HCT116 (cell line): ENCODE measurements around the gene ATP6AP1. TPM values are rescaled to one million over a fixed set of nuclear protein-coding genes. Genes with fewer than 3 reads are reported as not detected.

Experiments used
- ATAC-seq: fragments of 200-7000 bp; cut with Tn5 transposase; 2 replicates; pipeline ENCODE4 v1.9.1; 2020; ENCODE audit warnings: mild to moderate bottlenecking, moderate library complexity
- BruUV-seq: library from RNA; stranded (reverse); fragments of 400-500 nt; replicated peaks from 2 replicates; lab custom pipeline; 2021; lab: Mats Ljungman, UMichigan
- CTCF ChIA-PET: fragments of 300-600 bp; sonication (Branson Sonifier 250); formaldehyde crosslinking; loops from one replicate; lab custom pipeline; 2021; ENCODE audit warnings: antibody characterized with exemption; lab: Charles Lee
- POLR2A ChIA-PET: fragments of 300-600, 350-600 bp; sonication (Branson Sonifier 250); formaldehyde crosslinking; loops from one replicate; lab custom pipeline; 2021; ENCODE audit warnings: antibody characterized with exemption; lab: Charles Lee
- RAD21 ChIA-PET, 2 experiments: fragments of 300-600 bp; sonication (Branson Sonifier 250); formaldehyde crosslinking; loops; one replicate each; lab custom pipeline; 2023; ENCODE audit warnings: low total read pairs in 2 of 2; ENCODE audit not compliant: uncharacterized antibody in 2 of 2, unreplicated experiment in 2 of 2, low non-redundant PET in 1 of 2; lab: Charles Lee
- DNase-seq: peaks from one replicate; pipeline ENCODE4 v3.0.0-alpha.2; 2010; ENCODE audit warnings: low read depth, low spot score
- H2AFZ ChIP-seq: fragments of 200-600 bp; shearing (Covaris generic), sonication (generic); 2 replicates; pipeline ENCODE4 v1.6.1; 2017; ENCODE audit warnings: low read depth, mixed run types, mixed read lengths, antibody characterized with exemption, low read length; ENCODE audit not compliant: poor library complexity, severe bottlenecking
- H3K27ac ChIP-seq: 2 replicates; pipeline ENCODE4 v1.5.1; 2012; ENCODE audit warnings: low read depth, low read length
- H3K27me3 ChIP-seq: fragments of 200-600 bp; sonication (generic); 2 replicates; pipeline ENCODE4 v1.6.1; 2016; ENCODE audit warnings: mixed run types, low read length, mixed read lengths; ENCODE audit not compliant: insufficient read depth
- H3K36me3 ChIP-seq, 2 experiments: fragments of 200-500 bp in 1 of 2; fragments of 200-600 bp in 1 of 2; sonication (Bioruptor generic) in 1 of 2; sonication (generic) in 1 of 2; 2 replicates each; pipeline versions ENCODE4 v1.5.1 to v1.6.1; 2014 to 2016; ENCODE audit warnings: low read length in 2 of 2, inconsistent platforms in 1 of 2, mixed read lengths in 1 of 2, mixed run types in 1 of 2; ENCODE audit not compliant: insufficient read depth in 2 of 2, control insufficient read depth in 1 of 2
- H3K4me1 ChIP-seq, 2 experiments: fragments of 200-600 bp in 1 of 2; sonication (generic) in 1 of 2; 2 replicates each; pipeline versions ENCODE4 v1.5.1 to v1.6.1; 2012 to 2017; ENCODE audit warnings: low read length in 2 of 2, inconsistent platforms in 1 of 2, mild to moderate bottlenecking in 1 of 2, mixed read lengths in 1 of 2, mixed run types in 1 of 2, moderate library complexity in 1 of 2; ENCODE audit not compliant: insufficient read depth in 2 of 2, control insufficient read depth in 1 of 2
- H3K4me2 ChIP-seq: fragments of 200-600 bp; sonication (generic); 2 replicates; pipeline ENCODE4 v1.6.1; 2017; ENCODE audit warnings: mixed run types, low read length, mixed read lengths
- H3K4me3 ChIP-seq, 2 experiments: fragments of 200-600 bp in 1 of 2; sonication (generic) in 1 of 2; replicated peaks in 1 of 2; 2 replicates each; pipeline ENCODE4 v1.5.1; 2011 to 2016; ENCODE audit warnings: low read length in 2 of 2, control low read depth in 1 of 2, low read depth in 1 of 2, mild to moderate bottlenecking in 1 of 2, mixed read lengths in 1 of 2, mixed run types in 1 of 2
- H3K79me2 ChIP-seq: fragments of 200-600 bp; sonication (generic); 2 replicates; pipeline ENCODE4 v1.6.1; 2017; ENCODE audit warnings: mild to moderate bottlenecking, mixed run types, low read length, moderate library complexity, mixed read lengths; ENCODE audit not compliant: insufficient read depth
- H3K9ac ChIP-seq: fragments of 200-600 bp; sonication (generic); 2 replicates; pipeline ENCODE4 v1.6.1; 2016; ENCODE audit warnings: low read length, mixed read lengths
- H3K9me2 ChIP-seq: fragments of 200-600 bp; sonication (generic), shearing (Covaris generic); 2 replicates; pipeline ENCODE4 v1.6.1; 2017; ENCODE audit warnings: mixed run types, mild to moderate bottlenecking, moderate library complexity; ENCODE audit not compliant: insufficient read depth
- H3K9me3 ChIP-seq, 2 experiments: fragments of 200-500 bp in 1 of 2; fragments of 200-600 bp in 1 of 2; sonication (Bioruptor generic) in 1 of 2; sonication (generic) in 1 of 2; 2 replicates each; pipeline ENCODE4 v1.6.1; 2014 to 2017; ENCODE audit warnings: low read length in 2 of 2, mixed read lengths in 2 of 2, inconsistent platforms in 1 of 2, low read depth in 1 of 2, mild to moderate bottlenecking in 1 of 2, mixed run types in 1 of 2, moderate library complexity in 1 of 2; ENCODE audit not compliant: control insufficient read depth in 1 of 2, insufficient read depth in 1 of 2
- H4K20me1 ChIP-seq: fragments of 200-600 bp; sonication (generic), shearing (Covaris generic); 2 replicates; pipeline ENCODE4 v1.6.1; 2017; ENCODE audit warnings: mixed run types, mild to moderate bottlenecking, moderate library complexity; ENCODE audit not compliant: insufficient read depth
- CEBPB ChIP-seq: IDR thresholded peaks from 2 replicates; pipeline ENCODE4 v1.6.1; 2012; ENCODE audit warnings: low read depth
- EGR1 ChIP-seq: IDR thresholded peaks from 2 replicates; pipeline ENCODE4 v1.6.1; 2012; ENCODE audit warnings: low read depth
- EZH2 ChIP-seq: fragments of 200-600 bp; sonication (generic); IDR thresholded peaks from 2 replicates; pipeline ENCODE4 v1.6.1; 2017; ENCODE audit warnings: antibody characterized with exemption, mixed run types
- EZH2phosphoT487 ChIP-seq: fragments of 200-600 bp; IDR thresholded peaks from 2 replicates; pipeline ENCODE4 v1.6.1; 2018; ENCODE audit warnings: antibody characterized with exemption, borderline replicate concordance
- FOSL1 ChIP-seq: IDR thresholded peaks from 2 replicates; pipeline ENCODE4 v1.6.1; 2012; ENCODE audit warnings: low read depth
- POLR2AphosphoS5 ChIP-seq: IDR thresholded peaks from 2 replicates; pipeline ENCODE4 v1.6.1; 2011; ENCODE audit warnings: mild to moderate bottlenecking, low read depth, low read length, moderate library complexity
- SIN3A ChIP-seq: IDR thresholded peaks from 2 replicates; pipeline ENCODE4 v1.6.1; 2012; ENCODE audit warnings: low read depth
- SRF ChIP-seq: IDR thresholded peaks from 2 replicates; pipeline ENCODE4 v1.6.1; 2012; ENCODE audit warnings: low read depth
- YY1 ChIP-seq: IDR thresholded peaks from 2 replicates; pipeline ENCODE4 v1.6.1; 2011; ENCODE audit warnings: low read length, low read depth, moderate library complexity, mild to moderate bottlenecking; ENCODE audit not compliant: insufficient replicate concordance; ENCODE audit errors: extremely low read depth
- ZNF274 ChIP-seq: fragments of 200-500 bp; sonication (Bioruptor generic); IDR thresholded peaks from 2 replicates; pipeline ENCODE4 v1.6.1; 2014; ENCODE audit warnings: mild to moderate bottlenecking, low read depth, low read length, inconsistent platforms
- intact Hi-C: fragments of 100-400 bp; cut with micrococcal nuclease; formaldehyde crosslinking; loops from 2 replicates; pipeline ENCODE4 v1.10.0; 2022
- total RNA-seq: library from RNA; stranded (reverse); gene quantifications from one replicate; pipeline ENCODE4 v1.2.1, GENCODE V29; 2021; ENCODE audit not compliant: unreplicated experiment
- TF ChIP-seq, protein P1 (sequence below): IDR thresholded peaks from 2 replicates; pipeline ENCODE4 v1.6.1; 2012
- TF ChIP-seq, protein P2 (sequence below), 3 experiments: fragments of 200-600 bp in 1 of 3; sonication (generic) in 1 of 3; IDR thresholded peaks in 2 of 3; conservative IDR thresholded peaks in 1 of 3; 2 replicates each; pipeline ENCODE4 v1.5.1; 2012 to 2017; ENCODE audit warnings: low read depth in 2 of 3, low read length in 2 of 3, antibody characterized with exemption in 1 of 3, borderline replicate concordance in 1 of 3, control low read depth in 1 of 3, mild to moderate bottlenecking in 1 of 3, mixed read lengths in 1 of 3, mixed run types in 1 of 3, moderate library complexity in 1 of 3; ENCODE audit not compliant: insufficient read depth in 1 of 3
- TF ChIP-seq, protein P3 (sequence below): IDR thresholded peaks from 2 replicates; pipeline ENCODE4 v1.6.1; 2011; ENCODE audit warnings: mild to moderate bottlenecking, low read length, moderate library complexity; ENCODE audit not compliant: insufficient replicate concordance; ENCODE audit errors: extremely low read depth
- TF ChIP-seq, protein P4 (sequence below): IDR thresholded peaks from 2 replicates; pipeline ENCODE4 v1.6.1; 2012

ATP6AP1 gene
- total RNA-seq, 1 experiment from 2014 or later, result 53.4 TPM

DNA sequence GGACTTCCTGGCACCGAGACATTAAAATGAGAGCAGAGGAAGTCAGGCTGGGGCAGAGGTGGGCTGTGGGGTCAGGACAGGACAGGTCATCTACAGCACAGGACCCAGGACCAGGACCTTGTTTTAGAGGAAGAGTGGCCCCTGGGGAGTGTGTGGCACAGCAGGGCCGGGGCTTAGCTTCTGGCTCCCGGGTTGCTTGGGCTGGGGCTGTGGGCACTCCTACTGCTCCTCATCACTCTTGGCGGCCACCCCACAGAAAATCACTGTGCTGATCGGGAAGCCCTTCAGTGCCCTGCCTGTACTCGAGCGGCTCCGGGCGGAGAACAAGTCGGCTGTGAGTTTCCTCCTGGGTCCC lies 8.1 kb upstream of the ATP6AP1 start:
- CTCF ChIA-PET, result no interaction called here

More for the DNA sequence above, 8.1 kb upstream of the ATP6AP1 start:
- TF ChIP-seq, protein P1, sequence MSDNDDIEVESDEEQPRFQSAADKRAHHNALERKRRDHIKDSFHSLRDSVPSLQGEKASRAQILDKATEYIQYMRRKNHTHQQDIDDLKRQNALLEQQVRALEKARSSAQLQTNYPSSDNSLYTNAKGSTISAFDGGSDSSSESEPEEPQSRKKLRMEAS, result no peak
- TF ChIP-seq, protein P2, sequence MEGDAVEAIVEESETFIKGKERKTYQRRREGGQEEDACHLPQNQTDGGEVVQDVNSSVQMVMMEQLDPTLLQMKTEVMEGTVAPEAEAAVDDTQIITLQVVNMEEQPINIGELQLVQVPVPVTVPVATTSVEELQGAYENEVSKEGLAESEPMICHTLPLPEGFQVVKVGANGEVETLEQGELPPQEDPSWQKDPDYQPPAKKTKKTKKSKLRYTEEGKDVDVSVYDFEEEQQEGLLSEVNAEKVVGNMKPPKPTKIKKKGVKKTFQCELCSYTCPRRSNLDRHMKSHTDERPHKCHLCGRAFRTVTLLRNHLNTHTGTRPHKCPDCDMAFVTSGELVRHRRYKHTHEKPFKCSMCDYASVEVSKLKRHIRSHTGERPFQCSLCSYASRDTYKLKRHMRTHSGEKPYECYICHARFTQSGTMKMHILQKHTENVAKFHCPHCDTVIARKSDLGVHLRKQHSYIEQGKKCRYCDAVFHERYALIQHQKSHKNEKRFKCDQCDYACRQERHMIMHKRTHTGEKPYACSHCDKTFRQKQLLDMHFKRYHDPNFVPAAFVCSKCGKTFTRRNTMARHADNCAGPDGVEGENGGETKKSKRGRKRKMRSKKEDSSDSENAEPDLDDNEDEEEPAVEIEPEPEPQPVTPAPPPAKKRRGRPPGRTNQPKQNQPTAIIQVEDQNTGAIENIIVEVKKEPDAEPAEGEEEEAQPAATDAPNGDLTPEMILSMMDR (IDR thresholded peaks at IDR 0.05 in 2 of 3, conservative IDR thresholded peaks at IDR 0.05 in 1 of 3; ENCODE audit: borderline replicate concordance in 1 of 3, insufficient read depth in 1 of 3, low read depth in 2 of 3, low read length in 2 of 3), result no peak
- TF ChIP-seq ZNF274 (no peak), EGR1 (no peak), EZH2phosphoT487 (no peak), YY1 (no peak), POLR2AphosphoS5 (no peak), CEBPB (no peak), FOSL1 (no peak), SIN3A (no peak), EZH2 (no peak), SRF (no peak)
- TF ChIP-seq, protein P3, sequence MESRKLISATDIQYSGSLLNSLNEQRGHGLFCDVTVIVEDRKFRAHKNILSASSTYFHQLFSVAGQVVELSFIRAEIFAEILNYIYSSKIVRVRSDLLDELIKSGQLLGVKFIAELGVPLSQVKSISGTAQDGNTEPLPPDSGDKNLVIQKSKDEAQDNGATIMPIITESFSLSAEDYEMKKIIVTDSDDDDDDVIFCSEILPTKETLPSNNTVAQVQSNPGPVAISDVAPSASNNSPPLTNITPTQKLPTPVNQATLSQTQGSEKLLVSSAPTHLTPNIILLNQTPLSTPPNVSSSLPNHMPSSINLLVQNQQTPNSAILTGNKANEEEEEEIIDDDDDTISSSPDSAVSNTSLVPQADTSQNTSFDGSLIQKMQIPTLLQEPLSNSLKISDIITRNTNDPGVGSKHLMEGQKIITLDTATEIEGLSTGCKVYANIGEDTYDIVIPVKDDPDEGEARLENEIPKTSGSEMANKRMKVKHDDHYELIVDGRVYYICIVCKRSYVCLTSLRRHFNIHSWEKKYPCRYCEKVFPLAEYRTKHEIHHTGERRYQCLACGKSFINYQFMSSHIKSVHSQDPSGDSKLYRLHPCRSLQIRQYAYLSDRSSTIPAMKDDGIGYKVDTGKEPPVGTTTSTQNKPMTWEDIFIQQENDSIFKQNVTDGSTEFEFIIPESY, result no peak
- TF ChIP-seq, protein P4, sequence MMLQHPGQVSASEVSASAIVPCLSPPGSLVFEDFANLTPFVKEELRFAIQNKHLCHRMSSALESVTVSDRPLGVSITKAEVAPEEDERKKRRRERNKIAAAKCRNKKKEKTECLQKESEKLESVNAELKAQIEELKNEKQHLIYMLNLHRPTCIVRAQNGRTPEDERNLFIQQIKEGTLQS, result no peak
- TF ChIP-seq, all 23 proteins: peak for 0
- no TSS peak for BruUV-seq
- Histone ChIP-seq H3K9me2 (no peaks in the 10 kb centered on the region), H3K4me2 (no peak overlapping the region), H3K27ac (no peak overlapping the region), H3K9me3 (no peaks in the 10 kb centered on the region), H3K36me3 (no peaks in the 10 kb centered on the region), H3K9ac (no peak overlapping the region), H4K20me1 (no peaks in the 10 kb centered on the region), H3K79me2 (no peaks in the 10 kb centered on the region), H2AFZ (no peak overlapping the region), H3K4me3 (no peak overlapping the region), H3K27me3 (no peaks in the 10 kb centered on the region), H3K4me1 (peaks cover 0 to 4% of the 10 kb centered on the region in 2 experiments; a peak in 1 of 4 replicates)
- ATAC-seq, result no peak
- RAD21 ChIA-PET, result no interaction called here
- no peak for DNase-seq
- POLR2A ChIA-PET, result no interaction called here
- intact Hi-C loops, result no loop called here
